Right lobe of liver (tissue), 4 donors: ENCODE data around the gene SGSM2.

Experiments used
- CTCF ChIP-seq, 4 donors: fragments of 200-600 bp in 3 of 4; fragments of 450-650 bp in 1 of 4; IDR thresholded peaks; one replicate each; pipeline versions ENCODE4 v1.5.1 to v1.8.0; 2016 to 2022; ENCODE audit warnings: antibody characterized with exemption in 4 of 4, mild to moderate bottlenecking in 2 of 4
- POLR2A ChIP-seq: fragments of 450-650 bp; IDR thresholded peaks from one replicate; pipeline ENCODE4 v1.6.1; 2017; ENCODE audit warnings: antibody characterized with exemption, mild to moderate bottlenecking
- donor health status: DM: no; HTN: no; CAD: no.
- donor health status: DM: no; HTN: no; CAD: no.
- donor health status: DM: no; HTN: yes; CAD: no.

- no peak for TF ChIP-seq POLR2A
- no peak for TF ChIP-seq CTCF (IDR thresholded peaks at IDR 0.05)
Measured at GRCh38 chr17:2396192-2396567, 58.9 kb downstream of the SGSM2 start.
